ENCODE measurements around the gene CCDC13. TPM values are rescaled to one million over a fixed set of nuclear protein-coding genes. Genes with fewer than 3 reads are reported as not detected.

CCDC13 gene
- polyA plus RNA-seq, 1 donor from 2014 or later, result 6.5 TPM

- Histone ChIP-seq H3K9me3 (ENCODE audit: low read length) (no peaks in the 10 kb centered on the region), H3K9ac (ENCODE audit: low read length) (no peak overlapping the region), H3K27ac (ENCODE audit: low read length) (no peak overlapping the region), H4K20me1 (ENCODE audit: insufficient read depth) (no peaks in the 10 kb centered on the region), H3K9me2 (ENCODE audit: insufficient read depth, low read length) (no peaks in the 10 kb centered on the region), H3K4me3 (ENCODE audit: low read length) (no peak overlapping the region), H2AFZ (ENCODE audit: low read depth, low read length) (no peak overlapping the region), H3K36me3 (ENCODE audit: insufficient read depth, low read length) (no peaks in the 10 kb centered on the region), H3K27me3 (ENCODE audit: insufficient read depth, low read depth, low read length) (no peaks in the 10 kb centered on the region), H3K4me2 (ENCODE audit: low read length) (no peak overlapping the region), H3F3A (ENCODE audit: insufficient read depth, low read length, poor library complexity, severe bottlenecking) (no peaks in the 10 kb centered on the region), H3K79me2 (replicated peaks; ENCODE audit: insufficient read depth, low read length) (no peaks in the 10 kb centered on the region)
- TF ChIP-seq RAD21 (conservative IDR thresholded peaks at IDR 0.05) (no peak), EP300 (conservative IDR thresholded peaks at IDR 0.05; ENCODE audit: poor library complexity, severe bottlenecking) (no peak), EZH2 (IDR thresholded peaks at IDR 0.05; ENCODE audit: borderline replicate concordance, insufficient read depth, low read length, poor library complexity, severe bottlenecking) (no peak), TAF1 (IDR thresholded peaks at IDR 0.05; ENCODE audit: low read depth) (no peak)
- TF ChIP-seq, protein P1, sequence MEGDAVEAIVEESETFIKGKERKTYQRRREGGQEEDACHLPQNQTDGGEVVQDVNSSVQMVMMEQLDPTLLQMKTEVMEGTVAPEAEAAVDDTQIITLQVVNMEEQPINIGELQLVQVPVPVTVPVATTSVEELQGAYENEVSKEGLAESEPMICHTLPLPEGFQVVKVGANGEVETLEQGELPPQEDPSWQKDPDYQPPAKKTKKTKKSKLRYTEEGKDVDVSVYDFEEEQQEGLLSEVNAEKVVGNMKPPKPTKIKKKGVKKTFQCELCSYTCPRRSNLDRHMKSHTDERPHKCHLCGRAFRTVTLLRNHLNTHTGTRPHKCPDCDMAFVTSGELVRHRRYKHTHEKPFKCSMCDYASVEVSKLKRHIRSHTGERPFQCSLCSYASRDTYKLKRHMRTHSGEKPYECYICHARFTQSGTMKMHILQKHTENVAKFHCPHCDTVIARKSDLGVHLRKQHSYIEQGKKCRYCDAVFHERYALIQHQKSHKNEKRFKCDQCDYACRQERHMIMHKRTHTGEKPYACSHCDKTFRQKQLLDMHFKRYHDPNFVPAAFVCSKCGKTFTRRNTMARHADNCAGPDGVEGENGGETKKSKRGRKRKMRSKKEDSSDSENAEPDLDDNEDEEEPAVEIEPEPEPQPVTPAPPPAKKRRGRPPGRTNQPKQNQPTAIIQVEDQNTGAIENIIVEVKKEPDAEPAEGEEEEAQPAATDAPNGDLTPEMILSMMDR (IDR thresholded peaks at IDR 0.05; ENCODE audit: poor library complexity, severe bottlenecking), result no peak
Measured at GRCh38 chr3:42729404-42730145, 43.5 kb downstream of the CCDC13 start.

DNA sequence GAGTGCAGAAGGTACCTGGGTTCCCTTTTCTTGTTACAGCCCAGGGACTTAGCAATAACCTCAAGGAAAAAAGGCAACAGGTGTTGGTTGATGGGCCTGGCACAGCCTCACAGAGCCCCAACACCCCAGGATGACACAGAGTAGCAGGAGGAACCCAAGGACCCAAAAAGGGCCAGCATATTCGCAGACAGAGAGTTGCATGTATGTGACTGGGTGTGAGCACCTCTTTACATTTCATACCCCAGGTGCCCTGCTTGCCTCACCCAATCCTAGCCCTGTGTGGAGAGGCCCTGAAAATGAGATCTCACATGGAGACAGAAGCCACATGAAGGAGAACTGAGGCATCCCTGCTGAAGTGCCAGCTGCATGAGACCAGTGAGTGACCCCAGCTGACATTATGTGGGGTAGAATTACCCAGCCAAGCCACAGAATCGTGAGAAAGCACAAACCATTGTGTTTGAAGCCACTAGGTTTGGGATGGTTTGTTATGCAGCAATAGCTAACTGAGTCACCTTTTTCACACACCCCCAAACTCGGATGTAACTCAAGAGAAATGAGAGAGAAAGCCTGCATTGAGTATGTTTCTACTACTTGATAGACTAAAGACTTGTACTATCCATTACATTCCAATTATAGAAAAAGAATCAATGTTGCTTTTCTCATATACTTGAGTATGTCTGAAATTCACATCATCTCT, 44.2 kb downstream of the CCDC13 start:
- H4K20me1 ChIP-seq (ENCODE audit: insufficient read depth), result no peaks in the 10 kb centered on the region
- TF ChIP-seq POLR2AphosphoS5 (IDR thresholded peaks at IDR 0.05), result no peak
- no peak for TF ChIP-seq RAD21 (conservative IDR thresholded peaks at IDR 0.05)
- no peak for TF ChIP-seq SMC3 (conservative IDR thresholded peaks at IDR 0.05; ENCODE audit: poor library complexity)
- no peak for TF ChIP-seq EP300 (conservative IDR thresholded peaks at IDR 0.05; ENCODE audit: poor library complexity, severe bottlenecking)
- TF ChIP-seq TAF1 (IDR thresholded peaks at IDR 0.05; ENCODE audit: low read depth), result no peak
- TF ChIP-seq EZH2 (IDR thresholded peaks at IDR 0.05; ENCODE audit: borderline replicate concordance, insufficient read depth, low read length, poor library complexity, severe bottlenecking), result no peak
- TF ChIP-seq, protein P1 (IDR thresholded peaks at IDR 0.05; ENCODE audit: poor library complexity, severe bottlenecking), result no peak
- no peak for TF ChIP-seq MXI1 (conservative IDR thresholded peaks at IDR 0.05; ENCODE audit: poor library complexity, severe bottlenecking)
- no peak for TF ChIP-seq REST (IDR thresholded peaks at IDR 0.05; ENCODE audit: borderline replicate concordance)
- H3K36me3 ChIP-seq (ENCODE audit: insufficient read depth, low read length), result no peaks in the 10 kb centered on the region
- no peaks in the 10 kb centered on the region for H3K9me2 ChIP-seq (ENCODE audit: insufficient read depth, low read length)
- no peaks in the 10 kb centered on the region for H3K9me3 ChIP-seq (ENCODE audit: low read length)
- no peaks in the 10 kb centered on the region for H3K79me2 ChIP-seq (replicated peaks; ENCODE audit: insufficient read depth, low read length)
- no peaks in the 10 kb centered on the region for H3K27me3 ChIP-seq (ENCODE audit: insufficient read depth, low read depth, low read length)
- H2AFZ ChIP-seq (ENCODE audit: low read depth, low read length), result no peak overlapping the region
- no peak overlapping the region for H3K27ac ChIP-seq (ENCODE audit: low read length)
- H3K4me3 ChIP-seq (ENCODE audit: low read length), result no peak overlapping the region
- H3F3A ChIP-seq (ENCODE audit: insufficient read depth, low read length, poor library complexity, severe bottlenecking), result no peaks in the 10 kb centered on the region
- no peak overlapping the region for H3K9ac ChIP-seq (ENCODE audit: low read length)
- H3K4me2 ChIP-seq (ENCODE audit: low read length), result no peak overlapping the region

All from neural cell (in vitro differentiated cells).